Inferior parietal cortex (tissue), 1 donor: Measurements from ENCODE around the gene PCDHA1.

Experiments
- DNase-seq: peaks from one replicate; pipeline ENCODE4 v3.0.0-alpha.2; 2016; ENCODE audit errors: extremely low spot score

PCDHA1 gene

GRCh38 chr5:141041427-141041785 is 255.5 kb downstream of the PCDHA1 start:
- DNase-seq = no peak

DNA sequence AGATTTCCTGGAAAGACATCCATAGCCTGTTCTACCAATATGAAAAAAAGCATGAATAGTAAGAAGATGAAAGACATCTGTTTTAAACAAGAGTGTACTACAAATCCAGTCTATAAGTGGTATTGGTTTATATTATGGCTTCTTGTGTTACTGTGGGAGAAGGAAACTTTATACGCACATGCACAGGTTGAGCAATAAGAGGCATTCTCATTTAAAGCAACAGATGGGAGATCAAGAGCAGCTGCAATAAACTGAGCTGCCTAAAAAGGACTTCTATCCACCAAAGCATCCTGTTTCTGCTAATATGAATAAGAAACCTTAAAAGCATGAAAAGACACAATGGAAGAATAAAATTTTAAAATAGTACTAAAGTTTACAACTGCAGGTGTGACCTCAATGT is 256.6 kb downstream of the PCDHA1 start:
- no peak for DNase-seq

DNA sequence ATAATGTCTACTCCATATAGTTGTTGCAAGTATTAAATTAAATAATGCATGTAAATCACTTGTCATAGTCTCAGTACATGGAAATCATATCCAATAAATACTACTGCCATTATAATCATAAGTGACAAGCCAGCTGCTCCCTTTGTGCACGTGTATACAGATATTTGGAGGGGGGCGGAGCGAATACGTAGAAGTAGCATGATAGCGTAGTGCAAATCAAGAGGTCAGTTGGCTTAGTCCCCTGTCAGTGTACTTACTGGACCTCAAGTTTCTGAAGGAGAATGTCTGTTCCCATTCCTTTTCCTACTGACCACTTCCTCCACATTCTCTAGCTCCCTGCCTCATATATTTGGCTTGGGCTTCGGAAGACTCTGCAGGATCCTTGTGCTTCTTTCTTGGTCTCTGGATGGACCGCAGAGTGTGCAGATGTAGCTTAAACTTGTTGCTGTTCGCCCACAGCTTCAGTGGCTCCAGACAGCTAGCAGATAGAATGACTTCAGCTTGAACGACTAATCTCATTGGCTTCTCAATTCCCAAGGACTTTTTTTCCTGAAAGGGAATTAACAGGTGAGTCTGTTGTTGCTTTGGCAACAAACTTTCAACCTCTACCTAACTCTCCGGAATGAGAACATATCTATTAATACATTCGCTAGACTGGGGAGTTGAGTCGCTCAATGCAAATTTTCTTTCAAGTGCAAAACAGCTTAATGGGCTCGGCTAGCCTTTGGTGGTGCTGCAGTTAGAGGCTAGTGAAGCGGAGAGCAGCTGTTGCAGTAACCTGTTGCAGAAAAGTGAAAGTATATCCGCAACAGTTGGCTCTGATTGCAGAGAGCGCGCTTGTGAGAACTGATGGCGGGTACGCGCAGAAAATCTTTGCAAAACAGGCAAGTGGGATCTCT is 264.9 kb downstream of the PCDHA1 start, which contains the start of gene PCDHB1:
Gene PCDHB1, plus strand, starts transcription at position 753 of the 899 bp plus-strand sequence. Its CDS starts 97 bp downstream, at position 850.
- DNase-seq = no peak

- no peak for DNase-seq
These were observed 265.6 kb downstream of the PCDHA1 start for GRCh38 chr5:141051521-141051866.
